HepG2 (cell line): ENCODE results near the gene RNU7-1. TPM values are rescaled to one million over a fixed set of nuclear protein-coding genes. Genes with fewer than 3 reads are reported as not detected.

Source experiments
- ATAC-seq: fragments of 200-7000 bp; cut with Tn5 transposase; 3 replicates; pipeline ENCODE4 v1.9.1; 2020; ENCODE audit warnings: mild to moderate bottlenecking, moderate library complexity
- BruUV-seq: library from RNA; stranded (reverse); fragments of 400-500 nt; replicated peaks from 2 replicates; lab custom pipeline; 2021; lab: Mats Ljungman, UMichigan
- CTCF ChIA-PET: fragments of 300-600 bp; formaldehyde crosslinking; extraction: SDS; loops from one replicate; lab custom pipeline; 2021; ENCODE audit warnings: low total read pairs, inconsistent platforms, low intra/inter-chr PET ratio; lab: Yijun Ruan, JAX
- POLR2A ChIA-PET: fragments of 350-600 bp; sonication (Branson Sonifier 250); formaldehyde crosslinking; loops from one replicate; lab custom pipeline; 2020; ENCODE audit warnings: antibody characterized with exemption, inconsistent platforms; lab: Yijun Ruan, JAX
- DNase-seq: peaks from one replicate; pipeline ENCODE4 v3.0.0-alpha.2; 2015; ENCODE audit warnings: low spot score
- FAIRE-seq: peaks from 3 replicates; lab custom pipeline; 2011; peaks lifted over from hg19 to GRCh38; lab: Jason Lieb, UNC
- H2AFZ ChIP-seq: one replicate; pipeline ENCODE4 v1.6.1; 2011; ENCODE audit warnings: low read length, inconsistent platforms
- H3K27ac ChIP-seq: fragments of 300-600 bp; 3 replicates; pipeline ENCODE4 v1.8.0; 2011; ENCODE audit warnings: mixed run types, mild to moderate bottlenecking, mixed read lengths, low read length, inconsistent platforms; ENCODE audit not compliant: insufficient read depth; ENCODE audit errors: extremely low read length
- H3K27me3 ChIP-seq, 2 experiments: fragments of 200-600 bp in 1 of 2; 2 replicates in 1 of 2; 3 replicates in 1 of 2; pipeline versions ENCODE4 v1.6.0 to v1.8.0; 2011; ENCODE audit warnings: low read length in 2 of 2, mild to moderate bottlenecking in 2 of 2, moderate library complexity in 2 of 2, inconsistent platforms in 1 of 2; ENCODE audit not compliant: insufficient read depth in 2 of 2, control insufficient read depth in 1 of 2
- H3K36me3 ChIP-seq, 2 experiments: fragments of 200-600 bp in 1 of 2; replicated peaks in 1 of 2; 2 replicates in 1 of 2; 3 replicates in 1 of 2; pipeline versions ENCODE4 v1.5.1 to v1.8.0; 2011; ENCODE audit warnings: low read length in 2 of 2, inconsistent platforms in 1 of 2; ENCODE audit not compliant: insufficient read depth in 2 of 2, control insufficient read depth in 1 of 2
- H3K4me1 ChIP-seq: 2 replicates; pipeline ENCODE4 v1.5.1; 2012; ENCODE audit warnings: low read length, inconsistent platforms; ENCODE audit not compliant: insufficient read depth
- H3K4me2 ChIP-seq: 2 replicates; pipeline ENCODE4 v1.6.0; 2011; ENCODE audit warnings: low read depth, low read length, inconsistent platforms
- H3K4me3 ChIP-seq, 3 experiments: fragments of 200-600 bp in 1 of 3; sonication (generic), shearing (Covaris generic) in 1 of 3; replicated peaks in 1 of 3; 2 replicates each; pipeline ENCODE4 v1.5.1; 2011 to 2016; ENCODE audit warnings: low read length in 3 of 3, inconsistent platforms in 2 of 3, low read depth in 2 of 3, mild to moderate bottlenecking in 2 of 3, control low read depth in 1 of 3, mixed read lengths in 1 of 3; ENCODE audit not compliant: insufficient read depth in 1 of 3
- H3K79me2 ChIP-seq: one replicate; pipeline ENCODE4 v1.6.1; 2011; ENCODE audit warnings: low read length, inconsistent platforms; ENCODE audit not compliant: insufficient read depth
- H3K9ac ChIP-seq: 2 replicates; pipeline ENCODE4 v1.6.0; 2011; ENCODE audit warnings: mild to moderate bottlenecking, low read depth, low read length, inconsistent platforms; ENCODE audit not compliant: insufficient read depth
- H3K9me3 ChIP-seq: 2 replicates; pipeline ENCODE4 v1.5.1; 2012; ENCODE audit warnings: mild to moderate bottlenecking, low read length
- H4K20me1 ChIP-seq: 2 replicates; pipeline ENCODE4 v1.6.0; 2011; ENCODE audit warnings: inconsistent platforms, mild to moderate bottlenecking, low read length, moderate library complexity; ENCODE audit not compliant: insufficient read depth
- AGO2 ChIP-seq: fragments of 200-400 bp; formaldehyde crosslinking; optimal IDR thresholded peaks from 2 replicates; pipeline ENCODE3; 2017; ENCODE audit warnings: mild to moderate bottlenecking, low read depth, low read length, moderate library complexity
- IKZF1 ChIP-seq: fragments of 450-650 bp; IDR thresholded peaks from 2 replicates; pipeline ENCODE4 v1.7.1; 2016
- MYNN ChIP-seq: sonication (generic); formaldehyde crosslinking; IDR thresholded peaks from 2 replicates; pipeline ENCODE4 v1.4.0; 2020; ENCODE audit warnings: mild to moderate bottlenecking, low read depth, missing genetic modification reagents
- TFE3 ChIP-seq: IDR thresholded peaks from 2 replicates; pipeline ENCODE4 v1.6.1; 2016
- ZBTB2 ChIP-seq: sonication (generic); formaldehyde crosslinking; IDR thresholded peaks from 2 replicates; pipeline ENCODE4 v1.8.0; 2022; ENCODE audit warnings: low read depth, missing genetic modification reagents
- ZBTB33 ChIP-seq: sonication (generic); formaldehyde crosslinking; IDR thresholded peaks from 2 replicates; pipeline ENCODE4 v1.4.0; 2020; ENCODE audit warnings: missing genetic modification reagents
- ZBTB43 ChIP-seq: sonication (generic); formaldehyde crosslinking; conservative IDR thresholded peaks from 2 replicates; pipeline ENCODE4 v1.4.0; 2020; ENCODE audit warnings: missing genetic modification reagents
- WGBS: methylation state at CpG from one replicate; pipeline ENCODE4 v1.1.6; 2017; ENCODE audit warnings: low lambda C conversion rate; 5-methylcytosine and 5-hydroxymethylcytosine counted together
- in situ Hi-C: cut with HindIII; loops from 2 replicates; pipeline ENCODE4 v1.10.0; 2017; ENCODE audit warnings: low pct_unique_long_range_greater_than_20kb; ENCODE audit not compliant: extremely low pct_ligation_motif_present
- intact Hi-C: fragments of 100-400 bp; cut with micrococcal nuclease; formaldehyde crosslinking; loops from one replicate; pipeline ENCODE4 v1.10.0; 2022; ENCODE audit not compliant: unreplicated experiment
- polyA plus RNA-seq, 8 experiments: library from polyadenylated mRNA; depleted of rRNA in 3 of 8; stranded (reverse) in 7 of 8; unstranded in 1 of 8; fragments of >200 nt; fragmentation: Illumina TruSeq in 4 of 8; extraction: Trizol in 4 of 8; gene quantifications; 2 replicates each; pipeline versions ENCODE4 v1.2.1 to v1.2.3, GENCODE V29; 2011 to 2016; ENCODE audit warnings: low read depth in 4 of 8, missing spikeins in 1 of 8, mixed read lengths in 1 of 8; ENCODE audit not compliant: insufficient read depth in 1 of 8
- total RNA-seq, 5 experiments: library from RNA; depleted of rRNA; stranded (reverse); fragments of >200 nt; fragmentation: Illumina TruSeq; extraction: Trizol; gene quantifications; 2 replicates each; pipeline ENCODE4 v1.2.3, GENCODE V29; 2016; ENCODE audit warnings: low read depth in 1 of 5

The RNU7-1 gene
- total and polyA plus RNA-seq, 2 of the 13 experiments (the other 11 are each of a cell fraction or from before 2014, with no cell fraction given), result not detected

GRCh38 chr12:6939191-6939540 is 4.5 kb upstream of the RNU7-1 start (continued):
- no peak for TF ChIP-seq ZBTB2 (CRISPR knock-in tag)
- TF ChIP-seq IKZF1, result no peak
- no peak for TF ChIP-seq TFE3 (CRISPR knock-in tag)

- in situ Hi-C loops, result loop anchor here (10.0 kb wide), 1 partner anchor 174 kb away; no protein-coding TSS in a partner anchor
- CTCF ChIA-PET, result no interaction called here
- peaks cover 0 to 12% of the 10 kb centered on the region in 2 experiments; a peak in 2 of 5 replicates for H3K36me3 ChIP-seq
Observed at GRCh38 chr12:6941267-6941666, 2.3 kb upstream of the RNU7-1 start.

More at GRCh38 chr12:6941267-6941666, 2.3 kb upstream of the RNU7-1 start:
- BruUV-seq, result no TSS peak
- no peak overlapping the region for H3K27ac ChIP-seq
- H3K9me3 ChIP-seq, result no peaks in the 10 kb centered on the region
- no peak overlapping the region for H3K9ac ChIP-seq
- FAIRE-seq (no peak), ATAC-seq (no peak), DNase-seq (no peak)
- no peaks in the 10 kb centered on the region for H3K79me2 ChIP-seq
- TF ChIP-seq ZBTB33 (0 out of 2 replicates have a peak, but pooled peaks have one; percentile 33), MYNN (CRISPR knock-in tag) (no peak), AGO2 (peak; percentile 69), ZBTB43 (CRISPR knock-in tag) (no peak)
- H3K27me3 ChIP-seq, result no peaks in the 10 kb centered on the region
- intact Hi-C loops, result no loop called here
- H2AFZ ChIP-seq, result no peak overlapping the region
- no peak overlapping the region for H3K4me2 ChIP-seq
- H3K4me3 ChIP-seq, result no peak overlapping the region
- POLR2A ChIA-PET, result interaction anchor here (1.1 to 1.6 kb wide), 3 partner anchors 12 to 73 kb away, joined by 3 to 7 read pairs (median 4); partner anchors contain the start of gene TPI1
- no peaks in the 10 kb centered on the region for H4K20me1 ChIP-seq
- H3K4me1 ChIP-seq, result peaks cover 47% of the 10 kb centered on the region
- WGBS, result 97% methylated on average over 8 of the region's 12 CpGs
